GM12878 (cell line): ENCODE measurements around the gene TFDP1. TPM values are rescaled to one million over a fixed set of nuclear protein-coding genes. Genes with fewer than 3 reads are reported as not detected.

Experiments used
- ATAC-seq: fragments of 200-7000 bp; cut with Tn5 transposase; 3 replicates; pipeline ENCODE4 v1.9.1; 2020; ENCODE audit warnings: mild to moderate bottlenecking, moderate library complexity
- BruUV-seq: library from RNA; stranded (reverse); fragments of 400-500 nt; replicated peaks from 2 replicates; lab custom pipeline; 2021; lab: Mats Ljungman, UMichigan
- CTCF ChIA-PET: fragments of 300-600 bp; sonication (Branson Sonifier 250); formaldehyde crosslinking; extraction: SDS; loops from one replicate; lab custom pipeline; 2021; ENCODE audit warnings: inconsistent platforms; lab: Yijun Ruan, JAX
- POLR2A ChIA-PET: fragments of 350-600 bp; formaldehyde crosslinking; extraction: SDS; loops from one replicate; lab custom pipeline; 2021; ENCODE audit warnings: inconsistent platforms; lab: Charles Lee
- RAD21 ChIA-PET: fragments of 300-600 bp; sonication (Branson Sonifier 250); formaldehyde crosslinking; loops from one replicate; lab custom pipeline; 2023; ENCODE audit warnings: antibody characterized with exemption; ENCODE audit not compliant: unreplicated experiment; lab: Charles Lee
- SMC1A ChIA-PET: fragments of 300-600 bp; sonication (Branson Sonifier 250); formaldehyde crosslinking; loops from one replicate; lab custom pipeline; 2023; ENCODE audit not compliant: unreplicated experiment, uncharacterized antibody; lab: Charles Lee
- DNase-seq: peaks from one replicate; pipeline ENCODE4 v3.0.0-alpha.2; 2011; ENCODE audit warnings: low read depth, low spot score
- FAIRE-seq: peaks from 3 replicates; lab custom pipeline; 2011; peaks lifted over from hg19 to GRCh38; lab: Jason Lieb, UNC
- H2AFZ ChIP-seq: 2 replicates; pipeline ENCODE4 v1.6.0; 2011; ENCODE audit warnings: low read depth, low read length, control low read depth; ENCODE audit not compliant: control insufficient read depth
- H3K27ac ChIP-seq: 2 replicates; pipeline ENCODE4 v1.5.1; 2011; ENCODE audit warnings: control low read depth; ENCODE audit not compliant: control insufficient read depth, insufficient read depth
- H3K27me3 ChIP-seq, 2 experiments: replicated peaks in 1 of 2; 2 replicates each; pipeline versions ENCODE4 v1.6.0 to v1.6.1; 2011; ENCODE audit warnings: low read length in 1 of 2; ENCODE audit not compliant: control insufficient read depth in 2 of 2, insufficient read depth in 2 of 2
- H3K36me3 ChIP-seq, 2 experiments: 2 replicates each; pipeline ENCODE4 v1.5.1; 2011; ENCODE audit warnings: low read length in 1 of 2; ENCODE audit not compliant: control insufficient read depth in 2 of 2, insufficient read depth in 2 of 2
- H3K4me1 ChIP-seq: 2 replicates; pipeline ENCODE4 v1.6.1; 2011; ENCODE audit warnings: mild to moderate bottlenecking, low read length, moderate library complexity, mixed read lengths; ENCODE audit not compliant: control insufficient read depth, insufficient read depth
- H3K4me2 ChIP-seq: 2 replicates; pipeline ENCODE4 v1.6.0; 2011; ENCODE audit warnings: control low read depth; ENCODE audit not compliant: control insufficient read depth, insufficient read depth
- H3K4me3 ChIP-seq: fragments of 200-600 bp; sonication (generic); 2 replicates; pipeline ENCODE4 v1.5.1; 2016
- H3K79me2 ChIP-seq: 2 replicates; pipeline ENCODE4 v1.6.0; 2011; ENCODE audit warnings: low read length; ENCODE audit not compliant: control insufficient read depth, insufficient read depth
- H3K9ac ChIP-seq: 2 replicates; pipeline ENCODE4 v1.8.0; 2011; ENCODE audit warnings: low read length, control low read depth, mixed read lengths; ENCODE audit not compliant: control insufficient read depth, insufficient read depth
- H3K9me3 ChIP-seq: replicated peaks from 3 replicates; pipeline ENCODE4 v1.5.1; 2011; ENCODE audit warnings: mild to moderate bottlenecking, low read length; ENCODE audit not compliant: control insufficient read depth, insufficient read depth
- H4K20me1 ChIP-seq: 2 replicates; pipeline ENCODE4 v1.6.0; 2011; ENCODE audit not compliant: control insufficient read depth, insufficient read depth
- CEBPB ChIP-seq, 2 experiments: fragments of 150-350 bp in 1 of 2; IDR thresholded peaks; 2 replicates each; pipeline ENCODE4 v1.6.1; 2012 to 2014; ENCODE audit warnings: low read depth in 2 of 2, low read length in 2 of 2, borderline replicate concordance in 1 of 2, inconsistent platforms in 1 of 2
- E4F1 ChIP-seq: fragments of 450-650 bp; IDR thresholded peaks from 2 replicates; pipeline ENCODE4 v1.6.1; 2018; ENCODE audit warnings: borderline replicate concordance, mild to moderate bottlenecking; ENCODE audit not compliant: partially characterized antibody
- HCFC1 ChIP-seq: fragments of 150-350 bp; IDR thresholded peaks from 2 replicates; pipeline ENCODE4 v1.6.1; 2014; ENCODE audit warnings: low read length
- HDGF ChIP-seq: fragments of 450-650 bp; IDR thresholded peaks from 2 replicates; pipeline ENCODE4 v1.6.1; 2016; ENCODE audit warnings: antibody characterized with exemption
- RUNX3 ChIP-seq: IDR thresholded peaks from 2 replicates; pipeline ENCODE4 v1.6.1; 2012; ENCODE audit warnings: low read length, inconsistent platforms
- WGBS: methylation state at CpG from one replicate; pipeline ENCODE4 v1.1.6; 2016; ENCODE audit warnings: low lambda C conversion rate; ENCODE audit not compliant: insufficient replicate concordance, insufficient coverage; ENCODE audit errors: missing lambda C conversion rate; 5-methylcytosine and 5-hydroxymethylcytosine counted together
- in situ Hi-C: fragments of 300-500 bp; cut with MboI; formaldehyde crosslinking; loops from 9 replicates; pipeline ENCODE4 v1.14.3; 2018; ENCODE audit warnings: mixed read lengths
- intact Hi-C: fragments of 100-400 bp; cut with micrococcal nuclease; formaldehyde crosslinking; loops from one replicate; pipeline ENCODE4 v1.14.2; 2022; ENCODE audit not compliant: unreplicated experiment
- polyA plus RNA-seq, 11 experiments: library from polyadenylated mRNA; depleted of rRNA in 4 of 11; unstranded in 6 of 11; stranded (reverse) in 5 of 11; fragments of >200 nt; fragmentation: Nextera tagmentation in 4 of 11; fragmentation: Illumina TruSeq in 1 of 11; extraction: Ambion mirVana in 4 of 11; extraction: Trizol in 1 of 11; gene quantifications; 1 replicate in 1 of 11; 2 replicates in 10 of 11; pipeline versions ENCODE4 v1.2.1 to v1.2.3, GENCODE V29; 2011 to 2016; ENCODE audit warnings: inconsistent platforms in 2 of 11, missing spikeins in 2 of 11, low read depth in 1 of 11
- total RNA-seq, 4 experiments: library from RNA; depleted of rRNA in 3 of 4; stranded (reverse); fragments of >200 nt in 3 of 4; fragmentation: Illumina TruSeq in 1 of 4; extraction: Trizol in 1 of 4; gene quantifications; 2 replicates each; pipeline versions ENCODE4 v1.2.1 to v1.2.3, GENCODE V29; 2013 to 2021
- TF ChIP-seq, protein P1 (sequence below): fragments of 450-650 bp; IDR thresholded peaks from 2 replicates; pipeline ENCODE4 v1.6.1; 2017; ENCODE audit warnings: mild to moderate bottlenecking

TFDP1 gene
- total and polyA plus RNA-seq, 10 of the 15 experiments (the other 5 are each of a cell fraction or from before 2014, with no cell fraction given): 37.7 to 254 (median 119) TPM

DNA sequence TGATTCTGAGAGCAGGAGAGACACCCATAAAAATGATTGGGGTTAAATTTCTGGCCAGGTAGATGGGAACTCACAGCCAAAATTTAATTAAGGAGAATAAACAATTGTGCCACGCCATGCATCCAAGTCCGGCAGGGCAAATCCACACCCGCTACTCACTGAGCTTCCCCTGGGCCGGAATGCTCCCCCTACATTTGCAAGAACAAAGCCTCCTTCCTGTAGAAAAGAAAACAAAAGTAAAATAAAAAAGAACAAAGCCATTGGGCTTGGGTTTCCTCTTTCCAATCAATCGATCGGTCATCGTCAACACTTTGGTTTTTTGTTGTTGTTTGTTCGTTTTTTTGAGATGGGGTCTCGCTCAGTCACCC lies 30.2 kb upstream of the TFDP1 start:
- Histone ChIP-seq H3K4me2 (no peak overlapping the region), H3K9ac (no peak overlapping the region), H3K9me3 (no peaks in the 10 kb centered on the region), H3K4me1 (no peaks in the 10 kb centered on the region), H3K36me3 (peaks cover 2 to 9% of the 10 kb centered on the region in 2 experiments; a peak in 2 of 4 replicates), H4K20me1 (no peaks in the 10 kb centered on the region; the same call in 1 of the 2 replicates)
- DNase-seq (no peak), ATAC-seq (no peak)
- 94% methylated on average over 9 of the region's 9 CpGs for WGBS
- in situ Hi-C loops (no loop called here), intact Hi-C loops (no loop called here)
- no TSS peak for BruUV-seq
- POLR2A ChIA-PET: interaction anchor here (0.5 kb wide), 1 partner anchor 37 kb away, joined by 4 read pairs; no protein-coding TSS in a partner anchor
- TF ChIP-seq CEBPB (IDR thresholded peaks at IDR 0.05; ENCODE audit: borderline replicate concordance in 1 of 2, low read depth in 2 of 2, low read length in 2 of 2) (no peak), RUNX3 (no peak), E4F1 (no peak), HCFC1 (no peak), HDGF (no peak)
- TF ChIP-seq, protein P1, sequence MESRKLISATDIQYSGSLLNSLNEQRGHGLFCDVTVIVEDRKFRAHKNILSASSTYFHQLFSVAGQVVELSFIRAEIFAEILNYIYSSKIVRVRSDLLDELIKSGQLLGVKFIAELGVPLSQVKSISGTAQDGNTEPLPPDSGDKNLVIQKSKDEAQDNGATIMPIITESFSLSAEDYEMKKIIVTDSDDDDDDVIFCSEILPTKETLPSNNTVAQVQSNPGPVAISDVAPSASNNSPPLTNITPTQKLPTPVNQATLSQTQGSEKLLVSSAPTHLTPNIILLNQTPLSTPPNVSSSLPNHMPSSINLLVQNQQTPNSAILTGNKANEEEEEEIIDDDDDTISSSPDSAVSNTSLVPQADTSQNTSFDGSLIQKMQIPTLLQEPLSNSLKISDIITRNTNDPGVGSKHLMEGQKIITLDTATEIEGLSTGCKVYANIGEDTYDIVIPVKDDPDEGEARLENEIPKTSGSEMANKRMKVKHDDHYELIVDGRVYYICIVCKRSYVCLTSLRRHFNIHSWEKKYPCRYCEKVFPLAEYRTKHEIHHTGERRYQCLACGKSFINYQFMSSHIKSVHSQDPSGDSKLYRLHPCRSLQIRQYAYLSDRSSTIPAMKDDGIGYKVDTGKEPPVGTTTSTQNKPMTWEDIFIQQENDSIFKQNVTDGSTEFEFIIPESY: no peak
- TF ChIP-seq, all 136 proteins: peak for 0
- H3K27me3 ChIP-seq: no peaks in the 10 kb centered on the region
- ChIA-PET RAD21 (no interaction called here), CTCF (interaction anchor here (0.7 kb wide), 1 partner anchor 8 kb away, joined by 3 read pairs; no protein-coding TSS in a partner anchor), SMC1A (no interaction called here)
- no peaks in the 10 kb centered on the region for H3K79me2 ChIP-seq
- no peak for FAIRE-seq
- H2AFZ ChIP-seq: no peak overlapping the region
- H3K4me3 ChIP-seq: no peak overlapping the region
- no peak overlapping the region for H3K27ac ChIP-seq
